Measurements from ENCODE around the gene CATSPER1.
A peak's percentile ranks its signal among the peaks of the same experiment; 100 is the strongest.
"Not testable (repeated sequence)": the region's sequence is repeated elsewhere in the genome, so short reads cannot be mapped to it uniquely, and the experiment has no call there.

CATSPER1 gene

GRCh38 chr11:66051371-66051765 is 25.1 kb upstream of the CATSPER1 start:
- DNase-seq = no peak

GRCh38 chr11:66050581-66051231 is 24.4 kb upstream of the CATSPER1 start:
- no peak for DNase-seq

- DNase-seq = no peak
These were observed 22.5 kb upstream of the CATSPER1 start, which contains the start of gene GAL3ST3 for GRCh38 chr11:66048547-66049323. GAL3ST3 (minus strand) TSS chr11:66049161; CDS start chr11:66045415, 3,746 bp downstream.

- no peak for DNase-seq
These were observed 21.5 kb upstream of the CATSPER1 start for GRCh38 chr11:66047541-66048365.

GRCh38 chr11:66046901-66047300 is 20.6 kb upstream of the CATSPER1 start:
- no peak for DNase-seq

- peak; percentile 65 for DNase-seq
These were observed 18.9 kb upstream of the CATSPER1 start for GRCh38 chr11:66045177-66045639.

- DNase-seq = no peak
These were observed 18.5 kb upstream of the CATSPER1 start for GRCh38 chr11:66044757-66045156.

- no peak for DNase-seq
These were observed 17.0 kb upstream of the CATSPER1 start for GRCh38 chr11:66042996-66043906.

GRCh38 chr11:66042227-66042995 is 16.1 kb upstream of the CATSPER1 start:
- DNase-seq = no peak

GRCh38 chr11:66039765-66040164 is 13.5 kb upstream of the CATSPER1 start:
- no peak for DNase-seq

- DNase-seq = no peak
These were observed 11.0 kb upstream of the CATSPER1 start for GRCh38 chr11:66037327-66037726.

GRCh38 chr11:66036334-66036710 is 10.0 kb upstream of the CATSPER1 start:
- no peak for DNase-seq

- no peak for DNase-seq
These were observed 9.5 kb upstream of the CATSPER1 start for GRCh38 chr11:66035653-66036333.

- DNase-seq = no peak
These were observed 6.9 kb upstream of the CATSPER1 start for GRCh38 chr11:66032957-66033735.

- DNase-seq = not testable (repeated sequence)
These were observed 3.2 kb downstream of the CATSPER1 start for GRCh38 chr11:66023186-66023440.

- peak; percentile 18 for DNase-seq
These were observed 3.7 kb downstream of the CATSPER1 start for GRCh38 chr11:66022401-66023185.

GRCh38 chr11:66020618-66021357 is 5.5 kb downstream of the CATSPER1 start:
- DNase-seq = peak; percentile 25

GRCh38 chr11:66020212-66020611 is 6.1 kb downstream of the CATSPER1 start:
- no peak for DNase-seq

- DNase-seq = no peak
These were observed 9.0 kb downstream of the CATSPER1 start for GRCh38 chr11:66017321-66017720.
